ENCODE data around the gene STARD5.

GRCh38 chr15:81343371-81343770 lies 19.4 kb upstream of the STARD5 start:
- TF ChIP-seq CTCF (IDR thresholded peaks at IDR 0.05 in 8 of 11, conservative IDR thresholded peaks at IDR 0.05 in 3 of 11) (no peak), POLR2A (IDR thresholded peaks at IDR 0.05) (no peak), POLR2AphosphoS5 (IDR thresholded peaks at IDR 0.05) (no peak)
